Activated CD4-positive, alpha-beta T cell treated with anti-CD3 and anti-CD28 coated beads for 1 hour (primary cell): ENCODE data around the gene TMEM132D.
"Not testable (repeated sequence)": the region's sequence is repeated elsewhere in the genome, so short reads cannot be mapped to it uniquely, and the experiment has no call there.

Experiments
- DNase-seq: peaks from one replicate; pipeline ENCODE4 v3.0.0-alpha.2; 2020

The TMEM132D gene

GRCh38 chr12:129207084-129207483 is 696.7 kb downstream of the TMEM132D start:
- DNase-seq = no peak

DNA sequence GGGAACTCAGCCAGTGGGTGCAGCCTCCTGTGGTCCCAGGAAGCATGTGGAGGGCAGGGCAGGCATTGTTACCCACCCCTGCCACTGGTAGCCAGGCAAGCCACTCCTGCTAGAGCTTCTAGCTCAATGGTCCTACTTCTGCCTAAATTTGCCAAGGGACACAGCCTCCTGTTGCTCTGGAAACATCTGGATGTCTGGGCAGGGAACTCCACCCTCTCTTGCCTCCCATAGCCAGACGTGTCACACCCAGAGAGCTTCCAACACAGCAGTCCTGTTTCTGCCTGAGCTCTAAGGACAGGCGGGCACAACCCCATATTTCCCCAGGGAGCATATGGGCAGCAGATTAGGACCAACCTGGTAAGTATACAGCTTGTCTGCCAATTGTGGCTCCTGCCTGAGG is 700.4 kb downstream of the TMEM132D start:
- DNase-seq = no peak

GRCh38 chr12:129202109-129202814 is 701.6 kb downstream of the TMEM132D start:
- DNase-seq = no peak

DNA sequence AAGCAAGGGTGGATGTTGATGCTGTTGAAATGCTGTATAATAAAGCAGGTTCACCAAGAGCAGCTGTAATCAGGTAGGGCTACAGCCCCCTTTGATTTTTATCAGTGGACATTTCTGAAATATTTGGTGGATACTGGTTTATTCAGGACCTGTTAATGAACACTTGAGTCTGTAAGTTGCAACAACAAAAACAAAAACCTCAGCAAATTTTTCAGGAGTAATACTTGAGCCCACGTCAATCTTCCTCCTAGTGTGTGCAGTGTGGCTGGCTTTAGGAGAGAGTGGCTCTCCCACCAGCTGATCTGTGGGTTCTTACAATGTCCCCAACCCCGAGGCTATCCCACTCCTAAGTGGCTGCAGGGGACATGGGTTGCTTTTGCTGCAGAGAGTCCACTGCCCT is 702.8 kb downstream of the TMEM132D start:
- DNase-seq = no peak

- no peak for DNase-seq
Measured at GRCh38 chr12:129200576-129200975, 703.2 kb downstream of the TMEM132D start.

DNA sequence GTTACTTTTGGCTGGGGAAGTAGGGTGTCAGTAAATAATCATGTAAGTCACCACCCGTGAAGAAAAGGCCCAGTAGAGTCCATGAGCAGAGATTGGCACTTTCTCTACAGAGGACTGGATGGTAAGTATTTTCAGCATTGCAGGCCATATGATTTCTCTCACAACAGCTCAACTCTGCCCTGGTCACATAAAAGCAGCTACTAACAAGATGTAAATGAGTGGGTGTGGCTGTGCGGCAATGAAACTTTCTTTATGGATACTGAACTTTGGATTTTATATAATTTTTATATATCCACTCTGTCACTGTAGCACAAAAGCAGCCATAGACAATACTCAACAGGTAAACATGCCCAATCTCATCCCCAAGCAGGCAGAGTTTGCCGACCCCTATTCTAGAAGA is 706.9 kb downstream of the TMEM132D start:
- DNase-seq = no peak

- DNase-seq = no peak
Measured at GRCh38 chr12:129195081-129195480, 708.7 kb downstream of the TMEM132D start.

DNA sequence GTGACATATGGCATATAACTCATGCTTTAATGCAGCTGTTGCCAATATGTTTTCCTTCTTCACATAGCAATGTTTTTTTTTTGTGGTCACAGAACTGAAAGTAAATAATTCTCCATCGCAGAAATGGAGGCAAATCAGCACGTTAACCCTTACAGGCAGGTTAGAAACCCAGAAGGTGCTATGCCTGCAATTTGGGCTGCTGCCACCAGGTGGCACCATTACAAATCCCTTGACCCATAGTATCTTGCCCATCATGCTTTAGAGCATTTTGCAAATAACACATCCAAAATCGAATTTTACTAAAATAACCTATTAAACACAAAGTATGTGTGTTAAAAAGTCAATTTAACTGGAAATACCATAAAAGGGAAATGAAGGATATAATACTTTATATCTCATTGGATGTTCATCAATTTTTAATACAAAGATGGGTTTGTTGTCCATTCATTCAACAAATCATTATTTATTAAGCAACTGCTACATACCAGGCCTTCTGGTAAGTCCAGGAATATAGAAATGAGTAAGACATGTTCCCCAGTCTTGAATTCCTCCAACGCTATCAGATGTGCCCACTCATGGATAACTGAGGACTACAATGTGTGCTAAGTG is 710.5 kb downstream of the TMEM132D start:
- no peak for DNase-seq

DNA sequence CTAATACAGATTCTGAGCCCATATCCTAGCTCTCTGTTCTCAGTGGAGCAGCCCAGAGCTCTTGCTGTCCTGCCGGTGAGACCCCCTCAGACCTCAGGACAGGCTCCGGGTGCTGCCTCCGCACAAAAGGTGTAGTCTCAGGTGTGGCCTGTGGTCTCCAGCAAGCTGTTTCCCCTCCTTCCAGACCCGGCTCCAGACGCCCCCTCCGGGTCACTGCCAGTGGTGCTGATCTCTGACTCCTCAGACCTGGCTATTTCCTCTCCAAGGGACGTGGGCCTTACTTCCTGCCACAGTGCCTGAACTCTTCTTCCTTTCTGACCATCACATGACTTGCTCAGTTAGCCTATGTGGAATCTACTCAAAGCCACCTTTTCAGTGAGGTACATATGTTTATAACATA is 713.0 kb downstream of the TMEM132D start:
- no peak for DNase-seq

GRCh38 chr12:129189879-129190278 is 713.9 kb downstream of the TMEM132D start:
- not testable (repeated sequence) for DNase-seq

DNA sequence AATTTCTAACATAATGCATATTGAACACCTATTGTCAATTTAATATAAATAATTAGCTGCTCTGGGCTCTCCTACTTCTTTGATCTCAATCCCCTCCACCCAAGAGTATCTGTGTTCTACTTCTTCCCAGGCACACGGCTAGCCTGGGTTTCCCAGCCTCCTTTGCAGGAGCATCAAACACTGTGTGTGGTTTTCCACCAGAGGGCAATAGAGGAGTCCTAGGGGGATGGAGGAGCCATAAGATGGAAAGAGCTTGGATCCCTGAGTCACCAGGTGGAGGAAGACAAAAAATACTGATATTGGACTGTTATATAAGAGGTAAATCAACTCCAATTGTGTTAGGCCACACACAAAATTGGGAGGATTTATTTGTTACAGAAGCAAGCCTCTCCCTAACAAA is 716.9 kb downstream of the TMEM132D start:
- no peak for DNase-seq

DNA sequence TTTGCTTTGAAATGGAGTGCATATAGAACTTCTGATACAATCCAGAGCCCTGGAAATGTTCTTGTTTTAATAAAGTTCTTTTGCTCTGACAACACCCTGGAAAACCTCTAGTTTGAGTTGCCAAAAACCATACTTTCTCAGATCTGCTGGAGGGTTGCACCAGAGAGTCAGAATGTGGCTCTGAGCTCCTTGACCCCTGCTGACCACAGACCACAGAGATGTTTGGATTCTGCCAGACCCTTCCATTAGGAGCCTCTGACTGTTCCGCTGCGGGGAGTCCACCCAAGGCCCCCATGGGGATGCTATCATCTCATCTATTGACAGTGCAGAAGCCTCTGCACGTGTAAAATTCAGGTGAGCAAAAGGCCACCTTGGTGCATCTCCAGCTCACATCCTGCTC is 718.0 kb downstream of the TMEM132D start:
- no peak for DNase-seq

- DNase-seq = no peak
Measured at GRCh38 chr12:129184127-129184928, 719.5 kb downstream of the TMEM132D start.

DNA sequence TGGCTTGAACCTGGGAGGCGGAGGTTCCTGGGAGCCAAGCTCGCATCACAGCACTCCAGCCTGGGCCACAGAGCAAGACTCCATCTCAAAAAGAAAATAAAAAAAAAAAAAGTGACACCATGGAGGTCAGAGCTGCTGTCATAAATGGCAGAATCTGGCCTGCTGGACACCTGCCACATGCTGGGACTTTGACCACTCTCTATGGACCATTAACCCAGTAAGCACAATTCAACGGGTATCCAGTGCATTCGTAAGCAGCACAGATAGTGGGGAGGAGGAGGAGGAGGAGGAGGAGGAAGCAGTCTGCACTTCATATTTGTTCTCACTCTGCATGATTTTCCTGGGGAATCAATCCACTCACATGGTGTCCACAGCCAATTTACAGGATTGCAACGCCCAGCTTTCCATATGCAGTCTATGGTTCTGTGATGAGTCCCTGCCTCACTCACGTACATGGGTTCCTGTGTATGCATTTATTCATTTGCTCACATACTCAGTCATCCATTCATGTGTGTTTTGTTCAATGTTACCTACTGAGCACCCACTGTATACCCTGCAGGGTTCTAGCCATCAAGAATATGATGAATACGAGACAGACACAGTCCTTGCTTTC is 723.8 kb downstream of the TMEM132D start:
- no peak for DNase-seq

DNA sequence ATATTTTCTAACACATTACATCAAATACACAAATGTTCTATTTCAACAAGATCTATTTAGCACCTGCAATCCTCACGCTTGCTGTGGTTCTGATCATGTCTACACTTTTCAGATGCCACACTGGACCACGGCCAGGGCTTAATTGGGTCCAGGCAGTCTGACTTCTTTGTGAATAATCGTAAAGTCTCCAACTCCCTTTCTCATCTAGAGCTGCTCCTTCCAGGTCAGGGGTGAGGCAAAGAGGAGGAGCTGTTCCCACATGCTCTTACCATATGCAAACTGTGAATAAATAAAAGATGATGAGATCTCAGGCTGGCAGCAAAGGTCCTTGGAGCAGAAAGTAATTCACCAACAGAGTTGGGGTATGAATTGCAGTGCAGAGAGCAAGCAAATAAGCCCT is 733.9 kb downstream of the TMEM132D start:
- DNase-seq = no peak

- DNase-seq = no peak
Measured at GRCh38 chr12:129163861-129164260, 740.0 kb downstream of the TMEM132D start.

DNA sequence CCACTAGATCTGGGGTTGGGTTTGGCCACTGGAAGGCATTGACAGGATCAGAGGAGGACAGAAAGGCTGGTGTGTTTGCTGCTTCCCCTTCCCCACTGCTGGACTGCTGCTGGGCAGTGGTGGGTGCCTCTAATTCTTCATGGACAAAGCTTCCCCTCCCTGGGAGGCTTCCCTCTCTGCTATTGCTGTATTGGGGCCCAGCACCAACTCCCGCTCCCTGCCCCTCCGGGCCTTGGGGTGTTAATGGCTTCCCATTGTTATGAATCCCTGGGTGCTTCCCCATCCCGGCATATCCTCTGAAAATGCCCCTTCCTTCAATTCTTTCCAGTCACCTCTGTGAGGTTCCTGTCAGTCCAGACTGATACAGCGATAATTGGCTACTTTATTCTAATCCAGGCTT is 740.4 kb downstream of the TMEM132D start:
- no peak for DNase-seq

DNA sequence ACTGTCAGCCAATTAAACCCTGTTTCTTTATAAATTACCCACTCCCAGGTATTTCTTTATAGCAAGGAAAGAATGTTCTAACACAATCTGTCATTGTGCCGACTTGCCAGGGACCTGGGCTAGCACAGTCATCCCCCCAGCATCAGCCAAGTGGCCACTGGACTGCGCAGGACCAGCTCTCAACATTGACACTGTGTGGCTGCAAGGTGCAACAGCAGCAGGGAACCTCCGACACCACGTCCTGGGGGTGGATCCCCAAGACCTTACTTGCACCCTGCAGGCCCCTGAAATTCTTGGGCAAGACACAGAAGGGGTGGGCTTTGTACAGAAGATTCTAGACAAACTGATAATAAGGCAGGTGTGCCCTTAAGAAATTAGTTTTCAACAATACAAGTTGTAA is 741.0 kb downstream of the TMEM132D start:
- no peak for DNase-seq

DNA sequence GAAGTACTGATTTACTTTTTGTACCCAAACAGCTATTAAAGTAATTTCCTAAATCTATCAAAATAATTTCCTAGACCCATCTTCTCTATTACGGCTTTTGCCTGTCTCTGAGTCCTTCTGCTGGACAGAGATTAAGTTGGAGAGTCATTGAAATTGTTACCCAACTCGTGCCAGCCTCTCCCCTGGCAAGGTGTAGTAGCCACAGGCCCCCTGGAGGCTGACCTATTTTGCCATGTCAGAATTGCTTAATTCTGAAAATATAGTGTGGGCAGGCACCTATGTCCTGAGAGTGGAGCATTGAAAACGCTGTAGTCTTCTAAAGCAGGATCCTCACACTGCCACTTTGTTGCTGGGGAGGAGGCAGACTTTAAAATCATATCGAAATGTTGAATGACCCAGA is 742.3 kb downstream of the TMEM132D start:
- DNase-seq = no peak

GRCh38 chr12:129160282-129160681 is 743.5 kb downstream of the TMEM132D start:
- DNase-seq = no peak

DNA sequence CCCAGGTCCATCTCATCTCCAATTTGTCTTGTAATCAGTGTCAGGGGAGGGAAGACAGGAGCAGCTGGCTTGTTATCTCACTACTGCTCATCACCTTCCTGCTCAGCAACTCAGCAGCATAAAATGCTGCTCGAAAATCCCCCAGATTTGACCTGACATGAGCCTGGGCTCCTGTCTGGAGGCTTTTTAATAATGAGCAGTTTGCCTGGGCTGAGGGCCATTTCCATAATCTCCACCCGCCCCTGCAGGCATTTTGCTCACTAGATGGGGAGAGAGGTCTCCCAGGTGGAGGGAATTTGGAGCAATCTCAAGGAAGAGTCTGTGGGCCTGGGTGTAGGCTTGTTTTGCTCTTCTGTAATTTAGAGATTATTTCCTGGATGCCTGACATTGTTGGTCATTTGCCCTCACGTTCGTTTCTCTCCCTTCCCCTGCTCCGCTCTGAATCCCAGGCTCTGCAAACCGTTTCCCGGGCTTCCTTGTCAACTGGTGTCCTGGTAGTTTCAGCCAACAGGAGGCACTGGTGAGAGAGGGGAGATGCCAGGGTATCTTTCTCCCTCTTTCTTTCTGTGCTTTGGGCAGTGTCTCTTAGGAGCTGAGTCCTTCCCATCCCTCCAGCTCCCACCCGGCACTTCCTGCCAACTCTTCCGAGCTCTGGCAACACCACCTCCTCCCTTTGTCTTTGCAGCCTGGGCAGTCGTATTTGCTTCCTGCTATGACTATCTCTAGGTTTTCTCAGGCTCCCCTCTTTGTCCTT is 751.3 kb downstream of the TMEM132D start:
- DNase-seq = no peak

DNA sequence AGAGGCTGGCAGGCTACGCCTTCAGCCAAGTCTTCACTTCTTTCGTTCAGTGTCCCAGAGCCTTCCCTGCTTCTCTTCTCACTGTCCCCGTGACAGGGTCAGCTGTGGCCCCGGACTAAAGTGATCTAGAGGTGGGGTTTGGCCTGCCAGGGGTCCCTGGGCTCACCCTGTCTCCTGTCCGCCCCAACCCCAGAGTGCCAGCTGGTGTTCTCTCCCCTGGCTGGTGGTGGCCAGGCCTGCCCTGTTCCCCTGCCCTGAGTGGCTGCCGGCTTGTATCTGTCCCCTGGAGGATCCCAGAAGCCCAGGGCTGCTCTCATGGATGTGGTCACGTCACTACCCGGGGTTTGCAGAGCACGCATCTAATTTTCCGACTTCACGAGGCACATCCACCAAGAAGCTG is 753.1 kb downstream of the TMEM132D start:
- DNase-seq = no peak

GRCh38 chr12:129145381-129145780 is 758.4 kb downstream of the TMEM132D start:
- no peak for DNase-seq
